Endothelial cell of umbilical vein (primary cell): Measurements from ENCODE around the gene PRKD2. TPM values are rescaled to one million over a fixed set of nuclear protein-coding genes. Genes with fewer than 3 reads are reported as not detected.
A peak's percentile ranks its signal among the peaks of the same experiment; 100 is the strongest.

Experiments
- BruUV-seq: library from RNA; stranded (reverse); fragments of 400-500 nt; replicated peaks from 2 replicates; lab custom pipeline; 2021; lab: Mats Ljungman, UMichigan
- CTCF ChIA-PET: fragments of 300-600, 350-600 bp; sonication (Branson Sonifier 250); formaldehyde crosslinking; loops from one replicate; lab custom pipeline; 2021; ENCODE audit warnings: antibody characterized with exemption, inconsistent platforms; lab: Charles Lee
- POLR2A ChIA-PET: fragments of 300-600, 350-600 bp; sonication (Branson Sonifier 250); formaldehyde crosslinking; loops from one replicate; lab custom pipeline; 2021; ENCODE audit warnings: antibody characterized with exemption, inconsistent platforms; lab: Charles Lee
- DNase-seq: peaks from one replicate; pipeline ENCODE4 v3.0.0-alpha.2; 2011; ENCODE audit warnings: low read depth, low spot score
- FAIRE-seq: peaks from 2 replicates; lab custom pipeline; 2011; peaks lifted over from hg19 to GRCh38; lab: Jason Lieb, UNC
- H2AFZ ChIP-seq: 2 replicates; pipeline ENCODE4 v1.6.0; 2012; ENCODE audit warnings: low read depth, low read length, control low read depth, inconsistent platforms
- H3K27ac ChIP-seq: 2 replicates; pipeline ENCODE4 v1.5.1; 2011; ENCODE audit warnings: low read depth, mild to moderate bottlenecking, control low read depth, low read length, moderate library complexity; ENCODE audit not compliant: insufficient read depth
- H3K27me3 ChIP-seq, 2 experiments: 2 replicates each; pipeline versions ENCODE4 v1.6.0 to v1.6.1; 2011; ENCODE audit warnings: low read length in 2 of 2, mixed read lengths in 1 of 2; ENCODE audit not compliant: control insufficient read depth in 2 of 2, insufficient read depth in 2 of 2
- H3K36me3 ChIP-seq, 2 experiments: 2 replicates in 1 of 2; 3 replicates in 1 of 2; pipeline ENCODE4 v1.5.1; 2011; ENCODE audit warnings: low read length in 2 of 2, mild to moderate bottlenecking in 1 of 2, moderate library complexity in 1 of 2; ENCODE audit not compliant: control insufficient read depth in 2 of 2, insufficient read depth in 2 of 2; ENCODE audit errors: extremely low read depth in 1 of 2
- H3K4me1 ChIP-seq: 3 replicates; pipeline ENCODE4 v1.5.1; 2011; ENCODE audit warnings: mild to moderate bottlenecking, low read length; ENCODE audit not compliant: control insufficient read depth, insufficient read depth; ENCODE audit errors: extremely low read depth
- H3K4me2 ChIP-seq: 2 replicates; pipeline ENCODE4 v1.6.1; 2011; ENCODE audit warnings: low read length, control low read depth, mixed read lengths; ENCODE audit not compliant: insufficient read depth
- H3K4me3 ChIP-seq, 3 experiments: fragments of 200-600 bp in 1 of 3; sonication (generic), shearing (Covaris generic) in 1 of 3; replicated peaks in 1 of 3; 2 replicates each; pipeline ENCODE4 v1.5.1; 2011 to 2016; ENCODE audit warnings: control low read depth in 3 of 3, low read length in 3 of 3, mild to moderate bottlenecking in 2 of 3, inconsistent platforms in 1 of 3, low read depth in 1 of 3, moderate library complexity in 1 of 3; ENCODE audit not compliant: insufficient read depth in 1 of 3
- H3K79me2 ChIP-seq: 2 replicates; pipeline ENCODE4 v1.6.0; 2012; ENCODE audit warnings: low read length, inconsistent platforms; ENCODE audit not compliant: control insufficient read depth, insufficient read depth
- H3K9ac ChIP-seq: replicated peaks from 2 replicates; pipeline ENCODE3; 2011; ENCODE audit warnings: low read length, control low read depth; ENCODE audit not compliant: insufficient read depth; ENCODE audit errors: extremely low read depth
- H3K9me1 ChIP-seq: replicated peaks from 3 replicates; pipeline ENCODE4 v1.6.0; 2011; ENCODE audit warnings: mild to moderate bottlenecking, low read length; ENCODE audit not compliant: control insufficient read depth, insufficient read depth; ENCODE audit errors: extremely low read depth
- H3K9me3 ChIP-seq: replicated peaks from 2 replicates; pipeline ENCODE4 v1.5.1; 2012; ENCODE audit warnings: low read length, inconsistent platforms; ENCODE audit not compliant: control insufficient read depth, insufficient read depth
- H4K20me1 ChIP-seq: replicated peaks from 2 replicates; pipeline ENCODE3; 2011; ENCODE audit warnings: mild to moderate bottlenecking, low read length; ENCODE audit not compliant: control insufficient read depth, insufficient read depth; ENCODE audit errors: extremely low read depth
- CTCF ChIP-seq, 2 donors: IDR thresholded peaks; 1 replicate in 1 of 2; 2 replicates in 1 of 2; pipeline ENCODE4 v1.5.1; 2011; ENCODE audit warnings: low read length in 2 of 2, mild to moderate bottlenecking in 2 of 2, moderate library complexity in 2 of 2, control low read depth in 1 of 2, inconsistent platforms in 1 of 2, low read depth in 1 of 2; ENCODE audit not compliant: insufficient read depth in 1 of 2; ENCODE audit errors: extremely low read depth in 1 of 2
- EZH2 ChIP-seq: IDR thresholded peaks from 2 replicates; pipeline ENCODE4 v1.6.1; 2012; ENCODE audit warnings: borderline replicate concordance, low read depth, mild to moderate bottlenecking, moderate library complexity, low read length, inconsistent platforms; ENCODE audit not compliant: severe bottlenecking
- MYC ChIP-seq: IDR thresholded peaks from one replicate; pipeline ENCODE4 v1.6.1; 2011; ENCODE audit warnings: mild to moderate bottlenecking, low read depth, low read length
- POLR2A ChIP-seq: IDR thresholded peaks from 2 replicates; pipeline ENCODE4 v1.6.1; 2012; ENCODE audit warnings: low read depth, mild to moderate bottlenecking, control low read depth, low read length
- POLR2AphosphoS5 ChIP-seq: IDR thresholded peaks from 2 replicates; pipeline ENCODE4 v1.6.1; 2012; ENCODE audit warnings: low read depth, mild to moderate bottlenecking, control low read depth, low read length, moderate library complexity; ENCODE audit not compliant: insufficient read depth
- dilution Hi-C: fragments of 300-500 bp; cut with MboI; formaldehyde crosslinking; loops from one replicate; pipeline ENCODE4 v1.15.0; 2019; ENCODE audit warnings: low sequenced_read_pairs; ENCODE audit not compliant: extremely low pct_ligation_motif_present
- intact Hi-C: fragments of 100-400 bp; cut with micrococcal nuclease; formaldehyde crosslinking; loops from one replicate; pipeline ENCODE4 v1.10.0; 2022
- polyA plus RNA-seq, 4 experiments: library from polyadenylated mRNA; depleted of rRNA in 3 of 4; stranded (reverse) in 3 of 4; unstranded in 1 of 4; fragments of >200 nt; gene quantifications; 2 replicates each; pipeline versions ENCODE4 v1.2.1 to v1.2.3, GENCODE V29; 2011 to 2012; ENCODE audit warnings: missing spikeins in 1 of 4
- total RNA-seq: library from RNA; stranded (reverse); gene quantifications from 2 replicates; pipeline ENCODE4 v1.2.3, GENCODE V29; 2021

Gene PRKD2
- total and polyA plus RNA-seq, 2 donors (not counting 3 experiments of a cell fraction or from before 2014, with no cell fraction given) = 40.4 to 94.9 TPM

GRCh38 chr19:46745030-46745429, 28.1 kb upstream of the PRKD2 start:
- H3K79me2 ChIP-seq = peaks cover 64% of the 10 kb centered on the region
- no peaks in the 10 kb centered on the region for H3K27me3 ChIP-seq
- peaks cover 0 to 5% of the 10 kb centered on the region in 2 experiments for H3K36me3 ChIP-seq
- ChIA-PET CTCF (interaction anchor here (0.6 to 2.5 kb wide), 5 partner anchors 9 to 1982 kb away, joined by 3 to 7 read pairs (median 5); no protein-coding TSS in a partner anchor), POLR2A (no interaction called here)
- BruUV-seq = no TSS peak
- no peaks in the 10 kb centered on the region for H3K9me1 ChIP-seq
- intact Hi-C loops = no loop called here
- H3K9ac ChIP-seq = peak overlapping the region; percentile 82
- dilution Hi-C loops = no loop called here
- peak overlapping the region; percentile 87 for H3K4me2 ChIP-seq
- H3K4me3 ChIP-seq = peak overlapping the region; percentile 80 to 86 (median 85)
- H3K27ac ChIP-seq = no peak overlapping the region
- peaks cover 2% of the 10 kb centered on the region for H4K20me1 ChIP-seq
- no peak overlapping the region for H2AFZ ChIP-seq
- no peak for TF ChIP-seq POLR2AphosphoS5
- no peak for TF ChIP-seq MYC
- no peak for TF ChIP-seq EZH2
- TF ChIP-seq CTCF (IDR thresholded peaks at IDR 0.05; ENCODE audit: extremely low read depth in 1 of 2, insufficient read depth in 1 of 2, low read depth in 1 of 2, low read length in 2 of 2) = no peak
- no peak for TF ChIP-seq POLR2A
- no peak for FAIRE-seq
- DNase-seq = no peak
- H3K9me3 ChIP-seq = no peaks in the 10 kb centered on the region
- peaks cover 13% of the 10 kb centered on the region for H3K4me1 ChIP-seq
